ENCODE results near the gene AK8. TPM values are rescaled to one million over a fixed set of nuclear protein-coding genes. Genes with fewer than 3 reads are reported as not detected.

The AK8 gene
- total and polyA plus RNA-seq, 4 donors = 2.3 to 5.3 (median 3.9) TPM

- 89% methylated on average over 6 of the region's 9 CpGs for WGBS (ENCODE audit: insufficient coverage)
- peaks cover 58% of the 10 kb centered on the region for H3K36me3 ChIP-seq (ENCODE audit: control insufficient read depth, insufficient read depth, low read length)
- DNase-seq (ENCODE audit: low read depth in 4 of 6, low spot score in 6 of 6) = no peak
Observed at GRCh38 chr9:132892400-132892799, 14.3 kb upstream of the AK8 start.

GRCh38 chr9:132888151-132888550 is 10.1 kb upstream of the AK8 start:
- H3K27me3 ChIP-seq (ENCODE audit: control insufficient read depth, insufficient read depth, low read length) = no peaks in the 10 kb centered on the region
- no peak for DNase-seq (ENCODE audit: low read depth in 4 of 6, low spot score in 6 of 6)

More at GRCh38 chr9:132892400-132892799, 14.3 kb upstream of the AK8 start:
- Histone ChIP-seq H3K27ac (ENCODE audit: low read depth, low read length) (no peak overlapping the region), H3K4me1 (ENCODE audit: control insufficient read depth, insufficient read depth, low read length) (peaks cover 9% of the 10 kb centered on the region), H3K27me3 (ENCODE audit: control insufficient read depth, insufficient read depth, low read length) (no peaks in the 10 kb centered on the region), H3K9me3 (ENCODE audit: control insufficient read depth, insufficient read depth, low read length) (no peaks in the 10 kb centered on the region), H3K4me3 (ENCODE audit: low read depth, low read length) (no peak overlapping the region)

GRCh38 chr9:132887181-132888120 is 9.4 kb upstream of the AK8 start:
- Histone ChIP-seq H3K36me3 (ENCODE audit: control insufficient read depth, insufficient read depth, low read length) (peaks cover 52% of the 10 kb centered on the region), H3K9me3 (ENCODE audit: control insufficient read depth, insufficient read depth, low read length) (no peaks in the 10 kb centered on the region), H3K27ac (ENCODE audit: low read depth, low read length) (no peak overlapping the region), H3K4me1 (ENCODE audit: control insufficient read depth, insufficient read depth, low read length) (no peaks in the 10 kb centered on the region), H3K4me3 (ENCODE audit: low read depth, low read length) (no peak overlapping the region), H3K27me3 (ENCODE audit: control insufficient read depth, insufficient read depth, low read length) (no peaks in the 10 kb centered on the region)
- no peak for DNase-seq (ENCODE audit: low read depth in 4 of 6, low spot score in 6 of 6)
- 89% methylated on average over 12 of the region's 18 CpGs for WGBS (ENCODE audit: insufficient coverage)

More at GRCh38 chr9:132888151-132888550, 10.1 kb upstream of the AK8 start:
- Histone ChIP-seq H3K4me3 (ENCODE audit: low read depth, low read length) (no peak overlapping the region), H3K4me1 (ENCODE audit: control insufficient read depth, insufficient read depth, low read length) (no peaks in the 10 kb centered on the region), H3K27ac (ENCODE audit: low read depth, low read length) (no peak overlapping the region), H3K36me3 (ENCODE audit: control insufficient read depth, insufficient read depth, low read length) (peaks cover 56% of the 10 kb centered on the region), H3K9me3 (ENCODE audit: control insufficient read depth, insufficient read depth, low read length) (no peaks in the 10 kb centered on the region)
- 94% methylated on average over 16 of the region's 18 CpGs for WGBS (ENCODE audit: insufficient coverage)

- H3K4me1 ChIP-seq (ENCODE audit: control insufficient read depth, insufficient read depth, low read length) = no peaks in the 10 kb centered on the region
- no peak overlapping the region for H3K4me3 ChIP-seq (ENCODE audit: low read depth, low read length)
- H3K9me3 ChIP-seq (ENCODE audit: control insufficient read depth, insufficient read depth, low read length) = no peaks in the 10 kb centered on the region
- peaks cover 51% of the 10 kb centered on the region for H3K36me3 ChIP-seq (ENCODE audit: control insufficient read depth, insufficient read depth, low read length)
- 89% methylated on average over 5 of the region's 6 CpGs for whole genome bisulfite sequencing (ENCODE audit: insufficient coverage)
- no peak for DNase-seq (ENCODE audit: low read depth in 4 of 6, low spot score in 6 of 6)
- H3K27me3 ChIP-seq (ENCODE audit: control insufficient read depth, insufficient read depth, low read length) = no peaks in the 10 kb centered on the region
- no peak overlapping the region for H3K27ac ChIP-seq (ENCODE audit: low read depth, low read length)
Observed at GRCh38 chr9:132886334-132886725, 8.2 kb upstream of the AK8 start.

GRCh38 chr9:132885720-132886333 is 7.7 kb upstream of the AK8 start:
- no peaks in the 10 kb centered on the region for H3K27me3 ChIP-seq (ENCODE audit: control insufficient read depth, insufficient read depth, low read length)
- 78% methylated on average over 4 of the region's 9 CpGs for WGBS (ENCODE audit: insufficient coverage)
- H3K9me3 ChIP-seq (ENCODE audit: control insufficient read depth, insufficient read depth, low read length) = no peaks in the 10 kb centered on the region
- peaks cover 51% of the 10 kb centered on the region for H3K36me3 ChIP-seq (ENCODE audit: control insufficient read depth, insufficient read depth, low read length)
- H3K27ac ChIP-seq (ENCODE audit: low read depth, low read length) = no peak overlapping the region
- H3K4me1 ChIP-seq (ENCODE audit: control insufficient read depth, insufficient read depth, low read length) = no peaks in the 10 kb centered on the region
- no peak for DNase-seq (ENCODE audit: low read depth in 4 of 6, low spot score in 6 of 6)
- H3K4me3 ChIP-seq (ENCODE audit: low read depth, low read length) = no peak overlapping the region

GRCh38 chr9:132883349-132884294 is 5.5 kb upstream of the AK8 start:
- WGBS (ENCODE audit: insufficient coverage) = 95% methylated on average over 17 of the region's 27 CpGs

GRCh38 chr9:132882616-132883015 is 4.5 kb upstream of the AK8 start:
- no peaks in the 10 kb centered on the region for H3K27me3 ChIP-seq (ENCODE audit: control insufficient read depth, insufficient read depth, low read length)
- H3K4me3 ChIP-seq (ENCODE audit: low read depth, low read length) = no peak overlapping the region
- no peak for DNase-seq (ENCODE audit: low read depth in 4 of 6, low spot score in 6 of 6)
- no peaks in the 10 kb centered on the region for H3K9me3 ChIP-seq (ENCODE audit: control insufficient read depth, insufficient read depth, low read length)
- H3K27ac ChIP-seq (ENCODE audit: low read depth, low read length) = no peak overlapping the region
- H3K4me1 ChIP-seq (ENCODE audit: control insufficient read depth, insufficient read depth, low read length) = peaks cover 9% of the 10 kb centered on the region
- WGBS (ENCODE audit: insufficient coverage) = 61% methylated on average over 3 of the region's 6 CpGs
- peaks cover 35% of the 10 kb centered on the region for H3K36me3 ChIP-seq (ENCODE audit: control insufficient read depth, insufficient read depth, low read length)

More at GRCh38 chr9:132883349-132884294, 5.5 kb upstream of the AK8 start:
- Histone ChIP-seq H3K4me1 (ENCODE audit: control insufficient read depth, insufficient read depth, low read length) (peaks cover 7% of the 10 kb centered on the region), H3K27ac (ENCODE audit: low read depth, low read length) (no peak overlapping the region), H3K27me3 (ENCODE audit: control insufficient read depth, insufficient read depth, low read length) (no peaks in the 10 kb centered on the region), H3K4me3 (ENCODE audit: low read depth, low read length) (no peak overlapping the region), H3K9me3 (ENCODE audit: control insufficient read depth, insufficient read depth, low read length) (no peaks in the 10 kb centered on the region), H3K36me3 (ENCODE audit: control insufficient read depth, insufficient read depth, low read length) (peaks cover 45% of the 10 kb centered on the region)
- DNase-seq (ENCODE audit: low read depth in 4 of 6, low spot score in 6 of 6) = no peak

- no peak for DNase-seq (ENCODE audit: low read depth in 4 of 6, low spot score in 6 of 6)
- Histone ChIP-seq H3K27me3 (ENCODE audit: control insufficient read depth, insufficient read depth, low read length) (no peaks in the 10 kb centered on the region), H3K27ac (ENCODE audit: low read depth, low read length) (no peak overlapping the region), H3K4me1 (ENCODE audit: control insufficient read depth, insufficient read depth, low read length) (peaks cover 14% of the 10 kb centered on the region), H3K36me3 (ENCODE audit: control insufficient read depth, insufficient read depth, low read length) (peaks cover 31% of the 10 kb centered on the region), H3K9me3 (ENCODE audit: control insufficient read depth, insufficient read depth, low read length) (no peaks in the 10 kb centered on the region), H3K4me3 (ENCODE audit: low read depth, low read length) (no peak overlapping the region)
- WGBS (ENCODE audit: insufficient coverage) = 89% methylated on average over 6 of the region's 6 CpGs
Observed at GRCh38 chr9:132881826-132882225, 3.7 kb upstream of the AK8 start.

- Histone ChIP-seq H3K4me1 (ENCODE audit: control insufficient read depth, insufficient read depth, low read length) (peaks cover 14% of the 10 kb centered on the region), H3K36me3 (ENCODE audit: control insufficient read depth, insufficient read depth, low read length) (peaks cover 23% of the 10 kb centered on the region), H3K27ac (ENCODE audit: low read depth, low read length) (no peak overlapping the region), H3K4me3 (ENCODE audit: low read depth, low read length) (no peak overlapping the region), H3K27me3 (ENCODE audit: control insufficient read depth, insufficient read depth, low read length) (no peaks in the 10 kb centered on the region), H3K9me3 (ENCODE audit: control insufficient read depth, insufficient read depth, low read length) (no peaks in the 10 kb centered on the region)
- DNase-seq (ENCODE audit: low read depth in 4 of 6, low spot score in 6 of 6) = no peak
- 66% methylated on average over 6 of the region's 7 CpGs for WGBS (ENCODE audit: insufficient coverage)
Observed at GRCh38 chr9:132880324-132880661, 2.2 kb upstream of the AK8 start.
